B cell (primary cell): ENCODE data around the gene SLC23A2. TPM values are rescaled to one million over a fixed set of nuclear protein-coding genes. Genes with fewer than 3 reads are reported as not detected.

Source experiments
- ATAC-seq: fragments of 200-7000 bp; cut with Tn5 transposase; one replicate; pipeline ENCODE4 v1.10.0; 2021; ENCODE audit warnings: low read depth, mild to moderate bottlenecking, moderate number of reproducible peaks, moderate library complexity
- CTCF ChIA-PET: fragments of 350-600 bp; sonication (Branson Sonifier 250); formaldehyde crosslinking; loops from one replicate; lab custom pipeline; 2021; ENCODE audit warnings: antibody characterized with exemption, inconsistent platforms; lab: Charles Lee
- POLR2A ChIA-PET: fragments of 350-600 bp; sonication (Branson Sonifier 250); formaldehyde crosslinking; loops from one replicate; lab custom pipeline; 2021; ENCODE audit warnings: antibody characterized with exemption; lab: Charles Lee
- DNase-seq: peaks from one replicate; pipeline ENCODE4 v3.0.0; 2013
- H2AFZ ChIP-seq: 2 replicates; pipeline ENCODE4 v1.6.1; 2012; ENCODE audit warnings: mild to moderate bottlenecking, low read depth, low read length; ENCODE audit not compliant: insufficient read depth, poor library complexity, severe bottlenecking
- H3K27ac ChIP-seq, 2 donors: 1 replicate in 1 of 2; 2 replicates in 1 of 2; pipeline ENCODE4 v1.5.1; 2012 to 2013; ENCODE audit warnings: low read length in 2 of 2, mild to moderate bottlenecking in 2 of 2, moderate library complexity in 1 of 2
- H3K27me3 ChIP-seq, 4 experiments: fragments of 200-600 bp in 1 of 4; sonication (generic) in 1 of 4; replicated peaks in 1 of 4; 1 replicate in 2 of 4; 2 replicates in 2 of 4; pipeline versions ENCODE4 v1.6.1 to v1.7.0; 2013 to 2016; ENCODE audit warnings: low read length in 3 of 4, mild to moderate bottlenecking in 2 of 4, mixed read lengths in 1 of 4, moderate library complexity in 1 of 4; ENCODE audit not compliant: insufficient read depth in 4 of 4, control insufficient read depth in 3 of 4; ENCODE audit errors: control extremely low read depth in 1 of 4
- H3K36me3 ChIP-seq, 2 experiments: replicated peaks in 1 of 2; 1 replicate in 1 of 2; 2 replicates in 1 of 2; pipeline versions ENCODE4 v1.6.1 to v1.7.1; 2013; ENCODE audit warnings: low read length in 1 of 2; ENCODE audit not compliant: insufficient read depth in 2 of 2, control insufficient read depth in 1 of 2; ENCODE audit errors: control extremely low read depth in 1 of 2, extremely low read depth in 1 of 2
- H3K4me1 ChIP-seq, 2 donors: fragments of 200-600 bp in 1 of 2; sonication (generic) in 1 of 2; 1 replicate in 1 of 2; 2 replicates in 1 of 2; pipeline versions ENCODE4 v1.5.1 to v1.6.1; 2013 to 2017; ENCODE audit warnings: low read length in 2 of 2; ENCODE audit not compliant: control insufficient read depth in 2 of 2, insufficient read depth in 2 of 2
- H3K4me2 ChIP-seq: replicated peaks from 2 replicates; pipeline ENCODE3; 2012; ENCODE audit warnings: mild to moderate bottlenecking, low read depth, low read length; ENCODE audit not compliant: poor library complexity, severe bottlenecking
- H3K4me3 ChIP-seq, 5 experiments: fragments of 200-600 bp in 1 of 5; sonication (generic) in 1 of 5; 1 replicate in 3 of 5; 2 replicates in 2 of 5; pipeline versions ENCODE4 v1.5.1 to v1.7.0; 2011 to 2016; ENCODE audit warnings: low read length in 4 of 5, mild to moderate bottlenecking in 4 of 5, low read depth in 2 of 5, control low read depth in 1 of 5, moderate library complexity in 1 of 5; ENCODE audit not compliant: insufficient read depth in 1 of 5; ENCODE audit errors: control extremely low read depth in 1 of 5, extremely low read depth in 1 of 5
- H3K79me2 ChIP-seq: fragments of 200-600 bp; sonication (generic); one replicate; pipeline ENCODE4 v1.6.0; 2016; ENCODE audit warnings: low read length; ENCODE audit not compliant: control insufficient read depth, insufficient read depth
- H3K9ac ChIP-seq: fragments of 200-600 bp; sonication (generic); 2 replicates; pipeline ENCODE4 v1.6.1; 2017; ENCODE audit warnings: mild to moderate bottlenecking, low read length, moderate library complexity
- H3K9me3 ChIP-seq, 3 donors: one replicate each; pipeline versions ENCODE4 v1.6.1 to v1.7.1; 2013; ENCODE audit warnings: low read length in 2 of 3; ENCODE audit not compliant: control insufficient read depth in 2 of 3, insufficient read depth in 1 of 3; ENCODE audit errors: control extremely low read depth in 1 of 3
- H4K20me1 ChIP-seq: 2 replicates; pipeline ENCODE4 v1.6.0; 2012; ENCODE audit warnings: mild to moderate bottlenecking, low read length; ENCODE audit not compliant: insufficient read depth, control insufficient read depth, poor library complexity, severe bottlenecking
- H3K27ac Mint-ChIP-seq: one replicate; pipeline ENCODE4 v1.8.0; 2021; ENCODE audit warnings: mixed read lengths
- H3K27me3 Mint-ChIP-seq: one replicate; pipeline ENCODE4 v1.8.0; 2021; ENCODE audit warnings: mixed read lengths
- H3K4me1 Mint-ChIP-seq: one replicate; pipeline ENCODE4 v1.8.0; 2021; ENCODE audit warnings: mixed read lengths
- H3K4me3 Mint-ChIP-seq: one replicate; pipeline ENCODE4 v1.8.0; 2021; ENCODE audit warnings: mixed read lengths
- H3K9me3 Mint-ChIP-seq: one replicate; pipeline ENCODE4 v1.8.0; 2022; ENCODE audit warnings: mixed read lengths; ENCODE audit not compliant: insufficient read depth
- CTCF ChIP-seq: fragments of 200-600 bp; IDR thresholded peaks from one replicate; pipeline ENCODE4 v1.8.0; 2022; ENCODE audit warnings: antibody characterized with exemption, mild to moderate bottlenecking
- EZH2 ChIP-seq: IDR thresholded peaks from 2 replicates; pipeline ENCODE4 v1.6.1; 2012; ENCODE audit warnings: borderline replicate concordance, low read depth, mild to moderate bottlenecking, moderate library complexity, low read length; ENCODE audit not compliant: insufficient read depth, poor library complexity, severe bottlenecking
- WGBS: methylation state at CpG from one replicate; pipeline ENCODE4 v1.1.5; 2013; ENCODE audit warnings: missing lambda C conversion rate; ENCODE audit not compliant: insufficient coverage; 5-methylcytosine and 5-hydroxymethylcytosine counted together
- intact Hi-C: fragments of 100-400 bp; cut with micrococcal nuclease; formaldehyde crosslinking; loops from one replicate; pipeline ENCODE4 v1.10.0; 2022
- polyA plus RNA-seq: library from polyadenylated mRNA; depleted of rRNA; stranded (reverse); fragments of >200 nt; gene quantifications from 2 replicates; pipeline ENCODE4 v1.2.3, GENCODE V29; 2012
- total RNA-seq, 2 donors: library from RNA; stranded (reverse); fragments of 120-200 nt in 1 of 2; gene quantifications; 1 replicate in 1 of 2; 2 replicates in 1 of 2; pipeline versions ENCODE4 v1.2.3 to v1.2.4, GENCODE V29; 2013 to 2022

SLC23A2 gene
- total and polyA plus RNA-seq, 2 donors (not counting 1 experiment from before 2014, with no cell fraction given), result 23.6 to 70.7 TPM

GRCh38 chr20:4876731-4877130 is 124.6 kb downstream of the SLC23A2 start:
- Histone ChIP-seq H2AFZ (no peak overlapping the region), H3K36me3 (peaks cover 12 to 73% of the 10 kb centered on the region in 2 experiments), H3K4me1 (no peaks in the 10 kb centered on the region), H3K27ac (no peak overlapping the region), H3K79me2 (no peaks in the 10 kb centered on the region), H3K9ac (no peak overlapping the region), H3K27me3 (no peaks in the 10 kb centered on the region), H3K4me3 (no peak overlapping the region), H3K4me2 (no peak overlapping the region), H4K20me1 (no peaks in the 10 kb centered on the region), H3K9me3 (no peaks in the 10 kb centered on the region)
- no peak for ATAC-seq
- H3K9me3 Mint-ChIP-seq, result no peaks in the 10 kb centered on the region
- TF ChIP-seq EZH2 (no peak), CTCF (no peak)
- H3K27ac Mint-ChIP-seq, result no peak overlapping the region
- CTCF ChIA-PET, result interaction anchor here (1.4 kb wide), 1 partner anchor 79 kb away, joined by 4 read pairs; no protein-coding TSS in a partner anchor
- H3K27me3 Mint-ChIP-seq, result no peaks in the 10 kb centered on the region
- DNase-seq, result no peak
- WGBS, result 100% methylated on average over 1 of the region's 5 CpGs
- H3K4me1 Mint-ChIP-seq, result peaks cover 12% of the 10 kb centered on the region
- intact Hi-C loops, result no loop called here
- POLR2A ChIA-PET, result no interaction called here
- H3K4me3 Mint-ChIP-seq, result no peak overlapping the region

- Histone ChIP-seq H3K27me3 (no peaks in the 10 kb centered on the region), H3K9me3 (no peaks in the 10 kb centered on the region), H3K27ac (no peak overlapping the region), H2AFZ (no peak overlapping the region), H3K36me3 (peaks cover 12 to 73% of the 10 kb centered on the region in 2 experiments), H3K4me3 (no peak overlapping the region), H4K20me1 (no peaks in the 10 kb centered on the region), H3K4me1 (no peaks in the 10 kb centered on the region), H3K4me2 (no peak overlapping the region), H3K9ac (no peak overlapping the region), H3K79me2 (no peaks in the 10 kb centered on the region)
- no peak for DNase-seq
- ChIA-PET CTCF (interaction anchor here (1.1 kb wide), 1 partner anchor 67 kb away, joined by 3 read pairs; no protein-coding TSS in a partner anchor), POLR2A (no interaction called here)
- intact Hi-C loops, result no loop called here
- Mint-ChIP-seq H3K9me3 (no peaks in the 10 kb centered on the region), H3K27me3 (no peaks in the 10 kb centered on the region), H3K27ac (peak overlapping the region; percentile 76), H3K4me3 (no peak overlapping the region), H3K4me1 (peaks cover 12% of the 10 kb centered on the region)
- ATAC-seq, result no peak
- TF ChIP-seq EZH2 (no peak), CTCF (no peak)
- WGBS, result 79% methylated on average over 2 of the region's 4 CpGs
Measured at GRCh38 chr20:4876301-4876700, 125.0 kb downstream of the SLC23A2 start.
